H1 (cell line): ENCODE data around the gene CASK. TPM values are rescaled to one million over a fixed set of nuclear protein-coding genes. Genes with fewer than 3 reads are reported as not detected.

Experiments
- CTCF ChIA-PET: fragments of 300-600 bp; sonication (Branson Sonifier 250); formaldehyde crosslinking; loops from one replicate; lab custom pipeline; 2021; ENCODE audit not compliant: partially characterized antibody; lab: Charles Lee
- POLR2A ChIA-PET: fragments of 300-600 bp; sonication (Branson Sonifier 250); formaldehyde crosslinking; loops from one replicate; lab custom pipeline; 2021; ENCODE audit warnings: inconsistent platforms; ENCODE audit not compliant: partially characterized antibody; lab: Charles Lee
- DNase-seq, 2 experiments: peaks; one replicate each; pipeline versions ENCODE4 v3.0.0 to v3.0.0-alpha.2; 2010 to 2022; ENCODE audit warnings: low spot score in 2 of 2, low read depth in 1 of 2, mixed read lengths in 1 of 2
- FAIRE-seq: peaks from 2 replicates; lab custom pipeline; 2011; peaks lifted over from hg19 to GRCh38; lab: Jason Lieb, UNC
- H2AFZ ChIP-seq: 2 replicates; pipeline ENCODE4 v1.8.1; 2012; ENCODE audit warnings: low read length, inconsistent platforms
- H2AK5ac ChIP-seq: 2 replicates; pipeline ENCODE4 v1.6.1; 2013; ENCODE audit warnings: low read depth, low read length
- H2BK120ac ChIP-seq: replicated peaks from 2 replicates; pipeline ENCODE3; 2013; ENCODE audit warnings: low read depth, low read length, inconsistent platforms
- H2BK12ac ChIP-seq: 2 replicates; pipeline ENCODE4 v1.6.1; 2013; ENCODE audit warnings: low read depth, low read length
- H2BK15ac ChIP-seq: 2 replicates; pipeline ENCODE4 v1.6.1; 2013; ENCODE audit warnings: low read length
- H2BK20ac ChIP-seq: 2 replicates; pipeline ENCODE4 v1.6.1; 2013; ENCODE audit warnings: low read length
- H2BK5ac ChIP-seq: 2 replicates; pipeline ENCODE4 v1.6.1; 2013; ENCODE audit warnings: low read depth, low read length
- H3K14ac ChIP-seq: 2 replicates; pipeline ENCODE4 v1.6.1; 2013; ENCODE audit warnings: inconsistent platforms; ENCODE audit not compliant: insufficient read length
- H3K18ac ChIP-seq: 2 replicates; pipeline ENCODE4 v1.6.1; 2013; ENCODE audit warnings: low read length; ENCODE audit errors: extremely low read depth
- H3K23ac ChIP-seq: 2 replicates; pipeline ENCODE4 v1.6.1; 2013; ENCODE audit warnings: inconsistent platforms; ENCODE audit not compliant: insufficient read length
- H3K23me2 ChIP-seq: 2 replicates; pipeline ENCODE4 v1.6.1; 2013; ENCODE audit warnings: low read depth, low read length
- H3K27ac ChIP-seq: 2 replicates; pipeline ENCODE4 v1.6.1; 2011; ENCODE audit warnings: low read depth, low read length, inconsistent platforms
- H3K27me3 ChIP-seq, 4 experiments: replicated peaks in 1 of 4; 1 replicate in 1 of 4; 2 replicates in 3 of 4; pipeline versions ENCODE4 v1.6.1 to v1.8.1; 2011 to 2013; ENCODE audit warnings: low read length in 3 of 4, mild to moderate bottlenecking in 3 of 4, inconsistent platforms in 2 of 4, mixed read lengths in 2 of 4, moderate library complexity in 1 of 4; ENCODE audit not compliant: control insufficient read depth in 3 of 4, insufficient read depth in 3 of 4; ENCODE audit errors: extremely low read depth in 1 of 4
- H3K36me3 ChIP-seq, 4 experiments: 2 replicates each; pipeline versions ENCODE4 v1.6.1 to v1.8.1; 2011 to 2013; ENCODE audit warnings: mild to moderate bottlenecking in 4 of 4, low read length in 3 of 4, moderate library complexity in 2 of 4, control low read depth in 1 of 4, inconsistent platforms in 1 of 4; ENCODE audit not compliant: insufficient read depth in 4 of 4, control insufficient read depth in 2 of 4
- H3K4ac ChIP-seq: replicated peaks from 2 replicates; pipeline ENCODE3; 2013; ENCODE audit warnings: low read length, low read depth, mixed read lengths, inconsistent platforms; ENCODE audit not compliant: insufficient read length
- H3K4me1 ChIP-seq, 4 experiments: replicated peaks in 1 of 4; 1 replicate in 1 of 4; 2 replicates in 3 of 4; pipeline versions ENCODE4 v1.6.1 to v1.8.1; 2011 to 2013; ENCODE audit warnings: low read length in 3 of 4, inconsistent platforms in 2 of 4, mixed read lengths in 1 of 4; ENCODE audit not compliant: insufficient read depth in 4 of 4, control insufficient read depth in 3 of 4
- H3K4me2 ChIP-seq, 2 experiments: 2 replicates each; pipeline versions ENCODE4 v1.6.1 to v1.8.1; 2011 to 2013; ENCODE audit warnings: low read depth in 2 of 2, low read length in 2 of 2, control low read depth in 1 of 2, inconsistent platforms in 1 of 2, mild to moderate bottlenecking in 1 of 2; ENCODE audit not compliant: insufficient read depth in 1 of 2
- H3K4me3 ChIP-seq, 4 experiments: fragments of 200-600, 300-600 bp in 1 of 4; sonication (generic), shearing (Covaris generic), sonication (Bioruptor Twin) in 1 of 4; 2 replicates each; pipeline versions ENCODE4 v1.5.1 to v1.8.1; 2011 to 2016; ENCODE audit warnings: low read length in 4 of 4, low read depth in 3 of 4, control low read depth in 2 of 4, inconsistent platforms in 2 of 4, mild to moderate bottlenecking in 2 of 4, mixed read lengths in 1 of 4, moderate library complexity in 1 of 4; ENCODE audit not compliant: insufficient read depth in 2 of 4; ENCODE audit errors: extremely low read depth in 1 of 4
- H3K56ac ChIP-seq: replicated peaks from 2 replicates; pipeline ENCODE3; 2013; ENCODE audit warnings: low read depth, mild to moderate bottlenecking, mixed read lengths, low read length, inconsistent platforms; ENCODE audit not compliant: insufficient read length
- H3K79me1 ChIP-seq: 2 replicates; pipeline ENCODE4 v1.6.1; 2013; ENCODE audit warnings: low read depth, low read length, control low read depth
- H3K79me2 ChIP-seq, 2 experiments: 2 replicates each; pipeline versions ENCODE4 v1.6.1 to v1.8.1; 2012 to 2013; ENCODE audit warnings: low read length in 2 of 2, mild to moderate bottlenecking in 2 of 2, inconsistent platforms in 1 of 2; ENCODE audit not compliant: insufficient read depth in 2 of 2, control insufficient read depth in 1 of 2
- H3K9ac ChIP-seq, 4 experiments: replicated peaks in 1 of 4; 1 replicate in 1 of 4; 2 replicates in 3 of 4; pipeline versions ENCODE4 v1.6.1 to v1.8.1; 2011 to 2013; ENCODE audit warnings: low read depth in 3 of 4, low read length in 3 of 4, control low read depth in 2 of 4, mild to moderate bottlenecking in 2 of 4, moderate library complexity in 2 of 4, inconsistent platforms in 1 of 4; ENCODE audit errors: extremely low read depth in 1 of 4
- H3K9me3 ChIP-seq, 2 experiments: 2 replicates each; pipeline versions ENCODE4 v1.6.1 to v1.8.1; 2012 to 2013; ENCODE audit warnings: mild to moderate bottlenecking in 2 of 2, moderate library complexity in 2 of 2, control low read depth in 1 of 2, inconsistent platforms in 1 of 2, low read depth in 1 of 2, low read length in 1 of 2, mixed read lengths in 1 of 2; ENCODE audit not compliant: insufficient read depth in 2 of 2
- H4K20me1 ChIP-seq, 2 experiments: replicated peaks in 1 of 2; 2 replicates each; pipeline versions ENCODE3 to v1.8.1; 2011 to 2013; ENCODE audit warnings: inconsistent platforms in 2 of 2, low read length in 2 of 2, mild to moderate bottlenecking in 1 of 2; ENCODE audit not compliant: insufficient read depth in 2 of 2, control insufficient read depth in 1 of 2
- H4K5ac ChIP-seq: 2 replicates; pipeline ENCODE4 v1.6.1; 2013; ENCODE audit warnings: low read length, low read depth, mixed read lengths, inconsistent platforms; ENCODE audit not compliant: insufficient read length
- H4K8ac ChIP-seq: 2 replicates; pipeline ENCODE4 v1.8.0; 2013; ENCODE audit warnings: mild to moderate bottlenecking, moderate library complexity, low read length, inconsistent platforms; ENCODE audit not compliant: insufficient read depth; ENCODE audit errors: extremely low read depth
- H4K91ac ChIP-seq: replicated peaks from 2 replicates; pipeline ENCODE3; 2013; ENCODE audit warnings: low read length, mixed read lengths, inconsistent platforms; ENCODE audit not compliant: insufficient read length
- CHD1 ChIP-seq: IDR thresholded peaks from 2 replicates; pipeline ENCODE4 v1.6.1; 2012; ENCODE audit warnings: low read depth, low read length, improper control_type of control experiment
- HDAC6 ChIP-seq: IDR thresholded peaks from one replicate; pipeline ENCODE4 v1.7.1; 2012; ENCODE audit warnings: low read depth, mild to moderate bottlenecking, inconsistent platforms, low read length, moderate library complexity
- POU5F1 ChIP-seq: IDR thresholded peaks from 2 replicates; pipeline ENCODE4 v1.6.1; 2011; ENCODE audit warnings: low read depth, mild to moderate bottlenecking, low read length, moderate library complexity
- SAP30 ChIP-seq: fragments of 300-600 bp; sonication (generic); IDR thresholded peaks from 2 replicates; pipeline ENCODE4 v1.7.1; 2012; ENCODE audit warnings: low read length, moderate library complexity, mild to moderate bottlenecking, inconsistent platforms; ENCODE audit not compliant: insufficient read depth, insufficient replicate concordance
- SIN3A ChIP-seq, 2 experiments: IDR thresholded peaks in 1 of 2; conservative IDR thresholded peaks in 1 of 2; 2 replicates each; pipeline ENCODE4 v1.6.1; 2011 to 2012; ENCODE audit warnings: low read length in 2 of 2, improper control_type of control experiment in 1 of 2, low read depth in 1 of 2, mild to moderate bottlenecking in 1 of 2
- SUZ12 ChIP-seq: fragments of 200-600 bp; sonication (generic); IDR thresholded peaks from 2 replicates; pipeline ENCODE4 v1.6.1; 2012; ENCODE audit warnings: mild to moderate bottlenecking, inconsistent platforms, low read length, moderate library complexity, mixed read lengths
- TEAD4 ChIP-seq: IDR thresholded peaks from 2 replicates; pipeline ENCODE4 v1.6.1; 2012; ENCODE audit warnings: low read depth, low read length, inconsistent platforms, mixed read lengths
- WGBS, 2 experiments: shearing (Covaris generic) in 1 of 2; methylation state at CpG; one replicate each; pipeline versions ENCODE4 v1.1.6 to v1.1.7; 2013 to 2015; ENCODE audit warnings: low lambda C conversion rate in 2 of 2, mixed read lengths in 2 of 2, inconsistent platforms in 1 of 2, low coverage in 1 of 2, missing lambda C conversion rate in 1 of 2; ENCODE audit not compliant: insufficient replicate concordance in 2 of 2, insufficient coverage in 1 of 2, insufficient read length in 1 of 2; ENCODE audit errors: extremely low coverage in 1 of 2, missing lambda C conversion rate in 1 of 2; 5-methylcytosine and 5-hydroxymethylcytosine counted together
- polyA plus RNA-seq, 7 experiments: library from polyadenylated mRNA; depleted of rRNA in 3 of 7; stranded (reverse) in 5 of 7; unstranded in 2 of 7; fragments of >200 nt in 5 of 7; fragments of 200-250 nt in 2 of 7; gene quantifications; 1 replicate in 5 of 7; 2 replicates in 1 of 7; 4 replicates in 1 of 7; pipeline versions ENCODE4 v1.2.1 to v1.2.3, GENCODE V29; 2011 to 2013; ENCODE audit warnings: missing spikeins in 2 of 7, mixed read lengths in 2 of 7
- total RNA-seq: library from RNA; stranded (reverse); fragmentation: NEBNext Ultra II Directional; extraction: Animal tissue kit (Norgen Biotek cat#: 25700); gene quantifications from 2 replicates; pipeline ENCODE4 v1.2.1, GENCODE V29; 2021

The CASK gene
- total and polyA plus RNA-seq, 2 of the 8 experiments (the other 6 are each of a cell fraction or from before 2014, with no cell fraction given) = 21.6 to 55.1 TPM

DNA sequence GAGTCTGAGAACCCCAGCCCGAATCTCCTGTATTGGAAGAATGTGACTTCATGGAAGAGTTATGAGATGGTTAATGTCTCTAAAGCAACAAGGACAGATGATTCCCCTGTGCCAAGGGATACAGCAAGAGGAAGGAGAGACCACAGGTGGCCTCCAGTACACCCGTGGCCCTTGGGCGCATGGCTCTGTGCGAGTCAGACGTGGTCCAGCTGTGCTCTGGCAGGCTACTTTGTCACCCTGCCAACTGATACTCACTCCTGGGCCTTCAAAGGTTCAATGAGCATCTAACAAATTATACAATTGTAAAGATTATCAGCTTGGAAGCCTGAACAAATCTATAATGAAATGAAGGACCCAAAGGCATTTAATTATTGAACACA is 404.5 kb downstream of the CASK start:
- Histone ChIP-seq H2BK5ac (no peak overlapping the region), H3K4me1 (peaks cover 0 to 10% (median 3%) of the 10 kb centered on the region in 4 experiments; a peak in 4 of 7 replicates), H2BK120ac (no peak overlapping the region), H2BK20ac (no peak overlapping the region), H3K36me3 (peaks cover 0 to 7% (median 3%) of the 10 kb centered on the region in 4 experiments; a peak in 5 of 8 replicates), H3K14ac (no peak overlapping the region), H2AFZ (no peak overlapping the region), H3K27ac (no peak overlapping the region), H3K9me3 (no peaks in the 10 kb centered on the region), H2BK12ac (no peak overlapping the region), H3K4me3 (no peak overlapping the region), H2BK15ac (no peak overlapping the region), H3K23me2 (no peaks in the 10 kb centered on the region), H3K56ac (no peak overlapping the region), H4K20me1 (no peaks in the 10 kb centered on the region), H3K79me1 (no peaks in the 10 kb centered on the region), H4K8ac (no peak overlapping the region), H4K91ac (no peak overlapping the region), H3K23ac (no peak overlapping the region), H3K79me2 (no peaks in the 10 kb centered on the region), H3K9ac (no peak overlapping the region), H3K4ac (no peak overlapping the region), H3K27me3 (no peaks in the 10 kb centered on the region), H2AK5ac (no peak overlapping the region), H4K5ac (no peak overlapping the region), H3K4me2 (no peak overlapping the region), H3K18ac (no peak overlapping the region)
- DNase-seq (no peak), FAIRE-seq (no peak)
- TF ChIP-seq TEAD4 (no peak), CHD1 (no peak), SIN3A (conservative IDR thresholded peaks at IDR 0.05 in 1 of 2, IDR thresholded peaks at IDR 0.05 in 1 of 2; ENCODE audit: low read depth in 1 of 2, low read length in 2 of 2) (no peak), POU5F1 (no peak), SAP30 (no peak), SUZ12 (no peak), HDAC6 (no peak)
- WGBS, 2 experiments = 93% methylated on average over 5 of the region's 5 CpGs; no CpG with 5 or more reads in 1 of the 2 experiments
- ChIA-PET CTCF (interaction anchor here (0.7 kb wide), 1 partner anchor 194 kb away, joined by 4 read pairs; no protein-coding TSS in a partner anchor), POLR2A (no interaction called here)
